Stimulated activated CD4-positive, alpha-beta T cell treated with anti-CD3 and anti-CD28 coated beads, Interleukin-12 subunit alpha, Interleukin-12 subunit beta, amount 100 ng/mL, for 48 hours (primary cell): ENCODE results near the gene SFRP5.

ENCODE experiments used
- DNase-seq, 3 donors: peaks; one replicate each; pipeline ENCODE4 v3.0.0-alpha.2; 2020; ENCODE audit warnings: low read depth in 2 of 3, low spot score in 1 of 3

SFRP5 gene

GRCh38 chr10:97771913-97772823 lies at the start of gene SFRP5:
SFRP5 (minus strand) TSS chr10:97771999; CDS start chr10:97771833, 166 bp downstream.
- DNase-seq = no peak

DNA sequence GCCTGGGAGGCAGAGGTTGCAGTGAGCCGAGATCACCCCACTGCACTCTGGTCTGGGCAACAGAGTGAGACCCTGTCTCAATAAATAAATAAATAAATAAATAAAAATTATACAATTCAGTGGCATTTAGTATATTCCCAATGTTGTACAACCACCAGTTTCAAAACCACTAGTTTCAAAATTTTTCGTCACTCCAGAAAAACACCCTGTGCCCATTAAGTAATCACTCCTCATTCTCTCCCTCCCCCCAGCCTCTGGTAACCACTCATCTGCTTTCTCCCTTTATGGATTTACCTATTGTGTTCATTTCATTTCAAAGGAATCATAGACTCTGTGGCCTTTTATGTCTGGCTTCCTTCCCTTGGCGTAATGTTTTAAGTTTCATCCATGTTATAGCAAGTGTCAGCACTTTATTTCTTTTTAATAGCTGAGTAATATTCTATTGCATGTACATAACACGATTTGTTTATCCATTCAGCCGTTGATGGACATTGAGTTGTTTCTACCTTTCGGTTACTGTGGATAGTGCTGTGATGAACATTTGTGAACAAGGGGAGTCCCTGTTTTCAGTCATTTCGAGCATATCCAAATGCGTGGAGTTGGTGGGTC lies 48.4 kb upstream of the SFRP5 start:
- DNase-seq = no peak

- DNase-seq = no peak
Measured at GRCh38 chr10:97818572-97818971, 46.8 kb upstream of the SFRP5 start.

GRCh38 chr10:97816609-97817008 lies 44.8 kb upstream of the SFRP5 start:
- no peak for DNase-seq

GRCh38 chr10:97814996-97815395 lies 43.2 kb upstream of the SFRP5 start:
- DNase-seq = no peak

DNA sequence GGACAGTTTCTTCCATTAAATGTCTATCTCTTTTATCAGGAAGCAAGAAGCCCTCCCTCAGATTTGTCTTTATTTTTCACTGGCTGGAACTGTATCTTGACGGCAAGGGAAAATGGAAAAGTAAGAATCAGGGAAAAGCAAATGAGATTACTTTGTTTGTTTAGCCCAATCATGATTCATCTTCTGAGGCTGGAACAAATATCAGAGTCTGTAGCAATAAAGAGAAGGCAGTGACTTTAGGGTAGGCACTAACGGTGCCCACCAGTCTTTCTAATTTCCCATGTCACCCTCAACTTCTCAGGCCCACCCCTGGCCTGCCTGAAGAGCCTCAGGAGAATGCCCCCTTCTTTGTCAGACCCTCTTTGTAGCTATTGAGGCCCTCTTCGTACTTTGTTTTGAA lies 41.5 kb upstream of the SFRP5 start:
- no peak for DNase-seq

GRCh38 chr10:97812696-97813095 lies 40.9 kb upstream of the SFRP5 start:
- DNase-seq = no peak

- DNase-seq = no peak
Measured at GRCh38 chr10:97811958-97812357, 40.2 kb upstream of the SFRP5 start.

DNA sequence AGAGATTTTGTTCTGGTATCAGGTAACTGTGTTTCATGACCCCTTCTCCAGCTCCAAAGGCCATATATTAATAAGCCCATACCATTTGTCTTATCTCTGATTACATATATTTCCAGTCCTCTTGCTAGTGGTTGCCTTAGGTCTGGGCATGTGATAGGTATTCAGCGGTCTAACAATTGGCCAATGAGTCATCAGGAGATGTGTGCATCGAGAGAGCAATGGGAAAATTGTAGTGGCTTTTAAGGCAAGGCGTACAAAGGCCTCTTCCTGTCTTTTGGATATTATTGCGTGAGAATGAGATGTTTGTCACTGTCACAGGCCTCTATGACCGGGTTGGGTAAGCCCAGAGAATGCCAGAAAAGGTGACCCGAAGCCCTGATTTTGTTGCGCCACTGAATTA lies 38.6 kb upstream of the SFRP5 start:
- DNase-seq = no peak

DNA sequence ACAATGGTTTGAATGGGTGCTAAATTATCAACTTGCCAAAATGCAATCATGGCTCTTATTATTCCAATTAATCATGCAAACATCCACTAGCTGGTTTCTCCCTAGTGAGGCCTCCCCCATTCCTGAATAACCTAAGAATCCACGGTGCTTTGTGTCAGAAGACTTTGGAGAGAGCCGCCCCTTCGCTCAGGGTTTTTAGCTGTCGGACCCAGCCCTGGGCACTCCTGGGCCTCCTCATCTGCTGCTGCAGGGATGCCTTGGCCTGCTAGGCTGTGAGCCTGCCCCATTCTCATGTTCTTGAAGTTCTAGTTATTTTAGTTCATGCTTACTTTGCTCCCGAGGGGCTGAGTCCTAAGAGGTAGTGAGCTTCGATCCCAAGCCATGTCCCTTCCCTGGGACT lies 34.1 kb upstream of the SFRP5 start:
- DNase-seq = no peak

DNA sequence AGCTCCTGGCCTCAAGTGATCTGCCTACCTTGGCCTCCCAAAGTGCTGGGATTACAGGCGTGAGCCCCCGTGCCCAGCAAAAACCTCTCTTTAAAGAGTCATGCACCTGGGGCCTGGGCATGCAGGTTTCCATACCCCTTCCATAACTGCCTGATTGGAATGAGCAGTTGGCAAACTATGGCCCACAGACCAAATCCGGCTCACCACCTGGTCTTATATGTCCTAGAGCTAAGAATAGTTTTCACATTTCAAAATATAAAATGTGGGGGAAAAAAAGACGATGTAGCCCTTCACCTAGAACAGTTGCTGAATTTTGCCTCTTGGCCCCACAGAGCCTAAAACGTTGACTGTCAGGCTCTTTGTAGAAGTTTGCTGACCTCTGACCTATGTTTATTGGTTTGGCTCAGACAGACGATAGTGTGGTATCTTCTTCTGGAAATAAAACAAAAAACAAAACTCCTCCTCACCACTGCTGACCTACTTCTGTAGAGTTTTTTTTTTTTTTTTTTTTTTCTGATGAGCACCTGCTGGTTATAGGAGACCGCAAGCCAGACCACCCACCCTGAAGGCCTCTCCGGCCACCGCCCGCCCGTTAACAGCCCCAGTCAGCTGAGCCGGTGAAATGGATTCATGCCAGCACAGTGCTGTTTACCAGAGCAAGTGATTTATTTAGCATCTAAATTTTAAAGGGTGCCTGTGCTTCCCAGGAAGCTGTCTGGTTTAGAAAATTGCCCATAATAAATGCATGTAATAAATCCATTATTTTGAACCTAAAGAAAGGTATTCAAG lies 33.5 kb upstream of the SFRP5 start:
- no peak for DNase-seq

GRCh38 chr10:97801422-97801821 lies 29.6 kb upstream of the SFRP5 start:
- no peak for DNase-seq

DNA sequence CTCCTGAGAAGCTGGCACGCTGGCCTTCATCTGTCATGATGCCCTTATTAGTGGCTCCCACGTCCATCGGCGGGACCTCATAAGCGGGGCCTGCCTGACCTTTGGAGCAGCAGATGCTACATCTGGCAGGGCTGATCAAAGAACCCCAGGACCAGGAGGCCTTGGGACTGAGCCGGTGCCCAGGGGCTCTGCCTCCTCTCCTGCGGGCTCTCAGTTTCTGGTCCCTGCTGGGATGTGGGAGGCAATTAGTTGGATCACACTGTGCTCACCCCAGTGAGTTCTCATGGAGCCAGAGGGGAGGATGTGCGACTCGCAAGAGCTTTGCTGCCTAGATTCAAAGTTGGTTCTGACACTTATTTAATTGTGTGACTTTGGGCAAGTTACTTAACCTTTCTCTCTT lies 28.7 kb upstream of the SFRP5 start:
- no peak for DNase-seq

DNA sequence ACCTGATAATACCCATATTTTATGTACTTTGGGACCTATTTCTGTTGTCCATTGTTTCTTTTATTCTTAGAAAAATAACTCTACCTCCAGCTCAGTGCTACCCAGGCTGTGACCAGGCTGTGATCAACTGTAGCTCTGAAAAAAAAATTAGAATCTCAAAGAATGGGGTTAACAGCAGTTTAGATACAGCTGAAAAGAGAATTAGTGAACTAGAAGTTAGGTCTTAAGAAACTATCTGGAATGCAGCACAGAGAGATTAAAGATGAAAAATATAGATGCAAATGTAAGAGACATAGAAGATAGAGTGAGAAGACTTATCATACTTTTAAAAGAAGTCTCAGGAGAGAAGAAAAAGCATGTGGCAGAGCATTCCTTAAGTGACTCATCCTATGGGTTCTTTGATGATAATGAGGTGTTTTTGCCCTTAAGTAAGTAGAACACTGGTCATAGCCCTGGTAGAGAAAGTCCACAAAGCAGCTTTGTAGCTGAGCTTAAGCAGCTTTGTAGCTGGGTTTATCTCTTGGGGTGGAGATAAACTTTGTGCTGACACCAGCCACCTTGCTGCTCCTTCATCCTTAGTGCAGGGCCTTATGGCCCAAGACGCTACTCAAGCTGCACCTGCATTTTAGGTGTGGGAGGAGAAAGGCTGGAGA lies 27.3 kb upstream of the SFRP5 start:
- no peak for DNase-seq

DNA sequence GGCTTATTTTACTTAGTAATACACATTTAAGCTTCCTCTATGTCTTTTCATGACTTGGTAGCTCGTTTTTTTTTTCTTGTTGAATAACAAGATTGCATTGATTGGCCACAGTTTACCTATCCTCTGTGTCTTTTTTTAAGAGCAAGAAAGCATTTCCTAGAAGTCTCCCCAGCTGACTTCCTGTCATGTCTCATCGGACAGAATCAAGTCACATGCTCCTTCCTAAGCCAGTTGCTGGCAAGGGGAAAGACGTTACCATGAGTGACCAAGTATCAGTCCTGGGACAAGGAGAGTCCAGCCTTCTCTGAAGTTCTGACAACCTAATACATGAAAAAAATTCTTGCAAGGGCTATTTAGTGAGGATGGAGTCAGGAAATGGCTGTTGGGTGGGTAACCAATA lies 24.9 kb upstream of the SFRP5 start:
- DNase-seq = no peak

GRCh38 chr10:97795886-97796285 lies 24.1 kb upstream of the SFRP5 start:
- DNase-seq = no peak

- peak; percentile 42 to 72 (median 58) for DNase-seq
Measured at GRCh38 chr10:97791824-97792721, 20.3 kb upstream of the SFRP5 start.

- no peak for DNase-seq
Measured at GRCh38 chr10:97789770-97790397, 18.1 kb upstream of the SFRP5 start.

- DNase-seq = no peak
Measured at GRCh38 chr10:97788552-97789442, 17.0 kb upstream of the SFRP5 start.
